ENCODE results near the gene ZBTB2. TPM values are rescaled to one million over a fixed set of nuclear protein-coding genes. Genes with fewer than 3 reads are reported as not detected.
"Not testable (repeated sequence)": the region's sequence is repeated elsewhere in the genome, so short reads cannot be mapped to it uniquely, and the experiment has no call there.

Gene ZBTB2
- total RNA-seq, 1 experiment from 2014 or later: 16.2 TPM

- no peaks in the 10 kb centered on the region for H3K9me3 ChIP-seq (ENCODE audit: control insufficient read depth, insufficient read depth, low read depth, low read length)
- peaks cover 14% of the 10 kb centered on the region; the same call in 1 of the 2 replicates for H3K36me3 ChIP-seq (ENCODE audit: control insufficient read depth, insufficient read depth, low read length)
- in situ Hi-C loops (cut with HindIII; ENCODE audit: low pct_unique_long_range_greater_than_20kb, low sequenced_read_pairs) (no loop called here), intact Hi-C loops (cut with micrococcal nuclease; ENCODE audit: unreplicated experiment) (no loop called here)
- TF ChIP-seq POLR2AphosphoS5 (IDR thresholded peaks at IDR 0.05; ENCODE audit: low read depth, low read length): peak; percentile 47; the same call in 1 of the 2 replicates
- no peak for TF ChIP-seq CTCF (IDR thresholded peaks at IDR 0.05)
- ChIA-PET CTCF (no interaction called here), POLR2A (no interaction called here)
- H3K4me1 ChIP-seq (ENCODE audit: control insufficient read depth, insufficient read depth, low read length): peaks cover 10% of the 10 kb centered on the region; the same call in 1 of the 2 replicates
- H3K27me3 ChIP-seq (ENCODE audit: control insufficient read depth, insufficient read depth, low read length): no peaks in the 10 kb centered on the region
- DNase-seq (ENCODE audit: low read depth, low spot score): no peak
- BruUV-seq (replicated peaks): no TSS peak
- ATAC-seq: peak; percentile 24; the same call in 1 of the 2 replicates
- H3K27ac ChIP-seq (ENCODE audit: low read length): no peak overlapping the region
- H3K4me3 ChIP-seq (ENCODE audit: low read depth in 2 of 2, low read length in 2 of 2): no peak overlapping the region
Measured at GRCh38 chr6:151359486-151359885, 31.9 kb downstream of the ZBTB2 start.

- DNase-seq (ENCODE audit: low read depth, low spot score): no peak
Measured at GRCh38 chr6:151358475-151358874, 32.9 kb downstream of the ZBTB2 start.

GRCh38 chr6:151357758-151358436 is 33.5 kb downstream of the ZBTB2 start:
- BruUV-seq (replicated peaks): TSS peak; percentile 5
- H3K27ac ChIP-seq (ENCODE audit: low read length): no peak overlapping the region
- no peak for ATAC-seq
- peaks cover 10% of the 10 kb centered on the region; the same call in 1 of the 2 replicates for H3K4me1 ChIP-seq (ENCODE audit: control insufficient read depth, insufficient read depth, low read length)
- ChIA-PET CTCF (no interaction called here), POLR2A (interaction anchor here (0.6 to 0.7 kb wide), 3 partner anchors 10 to 1721 kb away, joined by 3 to 7 read pairs (median 3); partner anchors contain the start of gene ZBTB2)
- no peaks in the 10 kb centered on the region for H3K27me3 ChIP-seq (ENCODE audit: control insufficient read depth, insufficient read depth, low read length)
- TF ChIP-seq POLR2AphosphoS5 (IDR thresholded peaks at IDR 0.05; ENCODE audit: low read depth, low read length) (no peak), CTCF (IDR thresholded peaks at IDR 0.05) (no peak), TCF7L2 (IDR thresholded peaks at IDR 0.05; ENCODE audit: low read depth, low read length) (peak; percentile 64), REST (IDR thresholded peaks at IDR 0.05; ENCODE audit: insufficient read depth in 1 of 2, low read depth in 2 of 2, low read length in 1 of 2) (no peak), SIN3A (IDR thresholded peaks at IDR 0.05; ENCODE audit: borderline replicate concordance, insufficient read depth, low read depth, low read length) (no peak)
- intact Hi-C loops (cut with micrococcal nuclease; ENCODE audit: unreplicated experiment) (no loop called here), in situ Hi-C loops (cut with HindIII; ENCODE audit: low pct_unique_long_range_greater_than_20kb, low sequenced_read_pairs) (no loop called here)
- peaks cover 14% of the 10 kb centered on the region; the same call in 1 of the 2 replicates for H3K36me3 ChIP-seq (ENCODE audit: control insufficient read depth, insufficient read depth, low read length)
- no peak for DNase-seq (ENCODE audit: low read depth, low spot score)
- no peaks in the 10 kb centered on the region for H3K9me3 ChIP-seq (ENCODE audit: control insufficient read depth, insufficient read depth, low read depth, low read length)
- no peak overlapping the region for H3K4me3 ChIP-seq (ENCODE audit: low read depth in 2 of 2, low read length in 2 of 2)

More at GRCh38 chr6:151358475-151358874, 32.9 kb downstream of the ZBTB2 start:
- Histone ChIP-seq H3K27ac (ENCODE audit: low read length) (no peak overlapping the region), H3K27me3 (ENCODE audit: control insufficient read depth, insufficient read depth, low read length) (no peaks in the 10 kb centered on the region), H3K4me1 (ENCODE audit: control insufficient read depth, insufficient read depth, low read length) (peaks cover 10% of the 10 kb centered on the region; the same call in 1 of the 2 replicates), H3K36me3 (ENCODE audit: control insufficient read depth, insufficient read depth, low read length) (peaks cover 14% of the 10 kb centered on the region; the same call in 1 of the 2 replicates), H3K4me3 (ENCODE audit: low read depth in 2 of 2, low read length in 2 of 2) (no peak overlapping the region), H3K9me3 (ENCODE audit: control insufficient read depth, insufficient read depth, low read depth, low read length) (no peaks in the 10 kb centered on the region)
- TF ChIP-seq POLR2AphosphoS5 (IDR thresholded peaks at IDR 0.05; ENCODE audit: low read depth, low read length) (no peak), TCF7L2 (IDR thresholded peaks at IDR 0.05; ENCODE audit: low read depth, low read length) (peak; percentile 19; the same call in 1 of the 2 replicates)
- BruUV-seq (replicated peaks): no TSS peak
- CTCF ChIA-PET: no interaction called here
- ATAC-seq: no peak
- in situ Hi-C loops (cut with HindIII; ENCODE audit: low pct_unique_long_range_greater_than_20kb, low sequenced_read_pairs) (no loop called here), intact Hi-C loops (cut with micrococcal nuclease; ENCODE audit: unreplicated experiment) (no loop called here)
- POLR2A ChIA-PET: no interaction called here

GRCh38 chr6:151356983-151357382 is 34.4 kb downstream of the ZBTB2 start:
- H3K27ac ChIP-seq (ENCODE audit: low read length): peak overlapping the region; percentile 56

More at GRCh38 chr6:151356983-151357382, 34.4 kb downstream of the ZBTB2 start:
- peaks cover 14% of the 10 kb centered on the region; the same call in 1 of the 2 replicates for H3K36me3 ChIP-seq (ENCODE audit: control insufficient read depth, insufficient read depth, low read length)
- H3K4me3 ChIP-seq (ENCODE audit: low read depth in 2 of 2, low read length in 2 of 2); H3K9me3 ChIP-seq (ENCODE audit: control insufficient read depth, insufficient read depth, low read depth, low read length); DNase-seq (ENCODE audit: low read depth, low spot score); ATAC-seq; in situ Hi-C loops (cut with HindIII; ENCODE audit: low pct_unique_long_range_greater_than_20kb, low sequenced_read_pairs); BruUV-seq (replicated peaks); H3K27me3 ChIP-seq (ENCODE audit: control insufficient read depth, insufficient read depth, low read length); CTCF ChIA-PET; H3K4me1 ChIP-seq (ENCODE audit: control insufficient read depth, insufficient read depth, low read length); intact Hi-C loops (cut with micrococcal nuclease; ENCODE audit: unreplicated experiment): not testable (repeated sequence)
- POLR2A ChIA-PET: interaction anchor here (0.6 to 0.7 kb wide), 4 partner anchors 9 to 1722 kb away, joined by 3 to 18 read pairs (median 5); partner anchors contain the start of gene ZBTB2
